ENCODE results near the gene TST. TPM values are rescaled to one million over a fixed set of nuclear protein-coding genes. Genes with fewer than 3 reads are reported as not detected.

The TST gene
- total and polyA plus RNA-seq, 10 of the 15 experiments (the other 5 are each of a cell fraction or from before 2014, with no cell fraction given) = 2.4 to 24.6 (median 10.4) TPM

GRCh38 chr22:37014415-37014806, 4.8 kb downstream of the TST start (continued):
- TF ChIP-seq ZNF687 (IDR thresholded peaks at IDR 0.05) (no peak), TCF7 (IDR thresholded peaks at IDR 0.05; ENCODE audit: borderline replicate concordance) (no peak), ZSCAN29 (IDR thresholded peaks at IDR 0.05) (no peak), PML (IDR thresholded peaks at IDR 0.05; ENCODE audit: low read length) (no peak), NKRF (conservative IDR thresholded peaks at IDR 0.05) (no peak), ZBTB40 (IDR thresholded peaks at IDR 0.05; ENCODE audit: borderline replicate concordance) (no peak), PRDM15 (CRISPR knock-in tag; IDR thresholded peaks at IDR 0.05) (no peak), E2F4 (IDR thresholded peaks at IDR 0.05; ENCODE audit: low read depth, low read length) (no peak), TBL1XR1 (IDR thresholded peaks at IDR 0.05; ENCODE audit: low read depth, low read length) (no peak), CBFB (IDR thresholded peaks at IDR 0.05; ENCODE audit: low read depth) (no peak)
